SK-N-SH (cell line): ENCODE results near the gene MMP13. TPM values are rescaled to one million over a fixed set of nuclear protein-coding genes. Genes with fewer than 3 reads are reported as not detected.

ENCODE experiments used
- CTCF ChIA-PET: fragments of 300-600, 350-600 bp; formaldehyde crosslinking; extraction: SDS; loops from one replicate; lab custom pipeline; 2021; lab: Yijun Ruan, JAX
- POLR2A ChIA-PET: fragments of 350-600 bp; sonication (Branson Sonifier 250); formaldehyde crosslinking; extraction: SDS; loops from one replicate; lab custom pipeline; 2020; ENCODE audit warnings: antibody characterized with exemption, inconsistent platforms; lab: Yijun Ruan, JAX
- DNase-seq: peaks from one replicate; pipeline ENCODE4 v3.0.0; 2012
- H2AFZ ChIP-seq: fragments of 200-600 bp; sonication (generic); 2 replicates; pipeline ENCODE4 v1.8.1; 2016; ENCODE audit warnings: antibody characterized with exemption, mild to moderate bottlenecking, low read depth
- H3F3A ChIP-seq: fragments of 200-600 bp; sonication (generic); replicated peaks from 2 replicates; pipeline ENCODE3; 2016; ENCODE audit warnings: antibody characterized with exemption, mild to moderate bottlenecking; ENCODE audit not compliant: insufficient read depth
- H3K27ac ChIP-seq, 2 experiments: fragments of 200-500 bp in 1 of 2; fragments of 200-600 bp in 1 of 2; sonication (Bioruptor generic) in 1 of 2; sonication (generic), shearing (Covaris generic) in 1 of 2; 2 replicates each; pipeline versions ENCODE4 v1.5.1 to v1.6.1; 2014 to 2016; ENCODE audit warnings: low read depth in 2 of 2, inconsistent platforms in 1 of 2, low read length in 1 of 2, mild to moderate bottlenecking in 1 of 2, mixed read lengths in 1 of 2
- H3K27me3 ChIP-seq: fragments of 200-600 bp; sonication (generic), shearing (Covaris generic); 2 replicates; pipeline ENCODE4 v1.6.1; 2016; ENCODE audit warnings: mixed run types; ENCODE audit not compliant: insufficient read depth
- H3K36me3 ChIP-seq, 2 experiments: fragments of 200-500 bp in 1 of 2; fragments of 200-600 bp in 1 of 2; sonication (Bioruptor generic) in 1 of 2; sonication (generic) in 1 of 2; replicated peaks in 1 of 2; 2 replicates each; pipeline versions ENCODE3 to v1.5.1; 2014 to 2016; ENCODE audit warnings: low read length in 1 of 2, mild to moderate bottlenecking in 1 of 2; ENCODE audit not compliant: insufficient read depth in 2 of 2, control insufficient read depth in 1 of 2
- H3K4me1 ChIP-seq, 2 experiments: fragments of 200-500 bp in 1 of 2; fragments of 200-600 bp in 1 of 2; sonication (Bioruptor generic) in 1 of 2; sonication (generic), shearing (Covaris generic) in 1 of 2; 2 replicates each; pipeline versions ENCODE4 v1.5.1 to v1.6.1; 2014 to 2016; ENCODE audit warnings: low read depth in 1 of 2, low read length in 1 of 2, mixed run types in 1 of 2; ENCODE audit not compliant: insufficient read depth in 2 of 2, control insufficient read depth in 1 of 2
- H3K4me2 ChIP-seq: fragments of 200-600 bp; sonication (generic), shearing (Covaris generic); 2 replicates; pipeline ENCODE4 v1.6.1; 2017; ENCODE audit warnings: mixed run types
- H3K4me3 ChIP-seq, 2 experiments: fragments of 200-500 bp in 1 of 2; fragments of 200-600 bp in 1 of 2; sonication (Bioruptor generic) in 1 of 2; sonication (generic), shearing (Covaris generic) in 1 of 2; 2 replicates each; pipeline versions ENCODE4 v1.5.1 to v1.8.1; 2014 to 2016; ENCODE audit warnings: low read depth in 2 of 2, inconsistent platforms in 1 of 2, low read length in 1 of 2, mild to moderate bottlenecking in 1 of 2, mixed read lengths in 1 of 2, moderate library complexity in 1 of 2
- H3K79me2 ChIP-seq: fragments of 200-600 bp; sonication (generic); 2 replicates; pipeline ENCODE4 v1.8.1; 2017; ENCODE audit warnings: mild to moderate bottlenecking; ENCODE audit not compliant: insufficient read depth
- H3K9ac ChIP-seq: fragments of 200-600 bp; sonication (generic); 2 replicates; pipeline ENCODE4 v1.6.1; 2017; ENCODE audit warnings: mixed run types
- H3K9me2 ChIP-seq: fragments of 200-600 bp; sonication (generic); 2 replicates; pipeline ENCODE4 v1.6.1; 2017; ENCODE audit warnings: mixed run types
- H3K9me3 ChIP-seq: fragments of 200-600 bp; sonication (generic); 2 replicates; pipeline ENCODE4 v1.6.1; 2017; ENCODE audit warnings: mixed run types, mild to moderate bottlenecking, moderate library complexity
- H4K20me1 ChIP-seq: fragments of 200-600 bp; sonication (generic); 2 replicates; pipeline ENCODE4 v1.6.1; 2017; ENCODE audit warnings: mild to moderate bottlenecking, mixed run types; ENCODE audit not compliant: insufficient read depth
- CTCF ChIP-seq: fragments of 200-600 bp; sonication (generic); IDR thresholded peaks from 2 replicates; pipeline ENCODE4 v1.6.1; 2017; ENCODE audit warnings: antibody characterized with exemption, mild to moderate bottlenecking, moderate library complexity
- ELF1 ChIP-seq: IDR thresholded peaks from 2 replicates; pipeline ENCODE4 v1.4.0; 2012
- FOSL2 ChIP-seq: IDR thresholded peaks from 2 replicates; pipeline ENCODE4 v1.4.0; 2012; ENCODE audit warnings: low read depth, mild to moderate bottlenecking, moderate library complexity, borderline replicate concordance
- FOXM1 ChIP-seq: IDR thresholded peaks from 2 replicates; pipeline ENCODE4 v1.4.0; 2012; ENCODE audit warnings: low read depth, mild to moderate bottlenecking
- GATA2 ChIP-seq: sonication (generic); formaldehyde crosslinking; IDR thresholded peaks from 2 replicates; pipeline ENCODE4 v1.5.0; 2020; ENCODE audit warnings: mild to moderate bottlenecking, missing genetic modification reagents
- IRF3 ChIP-seq: fragments of 150-350 bp; IDR thresholded peaks from 2 replicates; pipeline ENCODE4 v1.6.1; 2016; ENCODE audit warnings: mild to moderate bottlenecking, low read depth, low read length
- MAX ChIP-seq: IDR thresholded peaks from 2 replicates; pipeline ENCODE4 v1.4.0; 2012; ENCODE audit warnings: low read depth
- MXI1 ChIP-seq: IDR thresholded peaks from 2 replicates; pipeline ENCODE4 v1.6.1; 2012; ENCODE audit warnings: mild to moderate bottlenecking, low read depth, low read length, improper control_type of control experiment
- PBX3 ChIP-seq: IDR thresholded peaks from 2 replicates; pipeline ENCODE4; 2012
- REST ChIP-seq: IDR thresholded peaks from 2 replicates; pipeline ENCODE4 v1.6.1; 2012; ENCODE audit warnings: mild to moderate bottlenecking, low read depth, low read length, moderate library complexity
- TAF1 ChIP-seq: IDR thresholded peaks from 2 replicates; pipeline ENCODE4 v1.6.1; 2012; ENCODE audit warnings: low read depth, mild to moderate bottlenecking, low read length, moderate library complexity, borderline replicate concordance
- TCF12 ChIP-seq: IDR thresholded peaks from 2 replicates; pipeline ENCODE4 v1.4.0; 2012
- USF1 ChIP-seq: IDR thresholded peaks from 2 replicates; pipeline ENCODE4 v1.4.0; 2012; ENCODE audit warnings: low read depth, borderline replicate concordance
- YY1 ChIP-seq: IDR thresholded peaks from 2 replicates; pipeline ENCODE4 v1.4.0; 2012; ENCODE audit warnings: low read depth, mild to moderate bottlenecking
- ZBTB33 ChIP-seq: IDR thresholded peaks from 2 replicates; pipeline ENCODE4 v1.4.0; 2012; ENCODE audit warnings: low read depth, borderline replicate concordance
- WGBS: methylation state at CpG from one replicate; pipeline ENCODE4 v1.1.6; 2017; ENCODE audit warnings: low lambda C conversion rate; 5-methylcytosine and 5-hydroxymethylcytosine counted together
- polyA plus RNA-seq, 3 experiments: library from polyadenylated mRNA; depleted of rRNA; stranded (reverse); fragments of >200 nt; gene quantifications; 2 replicates each; pipeline ENCODE4 v1.2.3, GENCODE V29; 2012

Gene MMP13
- polyA plus RNA-seq, 1 of the 3 experiments (the other 2 are of a cell fraction), result 0.12 TPM

- TF ChIP-seq YY1, result no peak
- TF ChIP-seq PBX3, result no peak
- no peak for TF ChIP-seq ZBTB33
- TF ChIP-seq FOSL2, result no peak
- no peak for TF ChIP-seq MXI1
These were observed 29.5 kb downstream of the MMP13 start (continued) for GRCh38 chr11:102925988-102926387.

- Histone ChIP-seq H3K4me3 (no peak overlapping the region), H3K4me2 (no peak overlapping the region), H3K9ac (no peak overlapping the region), H3K9me3 (no peaks in the 10 kb centered on the region), H3K4me1 (peaks cover 0 to 16% of the 10 kb centered on the region in 2 experiments; a peak in 1 of 4 replicates), H3F3A (no peaks in the 10 kb centered on the region), H2AFZ (peak overlapping the region; percentile 50), H3K79me2 (no peaks in the 10 kb centered on the region), H3K27me3 (no peaks in the 10 kb centered on the region), H3K36me3 (no peaks in the 10 kb centered on the region), H3K9me2 (no peaks in the 10 kb centered on the region), H3K27ac (no peak overlapping the region), H4K20me1 (no peaks in the 10 kb centered on the region)
- no peak for DNase-seq
- ChIA-PET CTCF (interaction anchor here (1.8 to 2.2 kb wide), 2 partner anchors 10 to 16 kb away, joined by 6 to 7 read pairs; no protein-coding TSS in a partner anchor), POLR2A (no interaction called here)
- 38% methylated on average over 6 of the region's 6 CpGs for WGBS
- TF ChIP-seq FOXM1 (no peak), IRF3 (no peak), CTCF (no peak), MAX (no peak), MXI1 (no peak), USF1 (no peak), GATA2 (CRISPR knock-in tag) (no peak), REST (no peak), ELF1 (no peak), FOSL2 (no peak), TAF1 (no peak), TCF12 (no peak)
These were observed 30.6 kb downstream of the MMP13 start for GRCh38 chr11:102924851-102925380.
